A673 (cell line): ENCODE results near the gene NIT2. TPM values are rescaled to one million over a fixed set of nuclear protein-coding genes. Genes with fewer than 3 reads are reported as not detected.

Experiments
- BruUV-seq: library from RNA; stranded (reverse); fragments of 400-500 nt; replicated peaks from 2 replicates; lab custom pipeline; 2021; lab: Mats Ljungman, UMichigan
- CTCF ChIA-PET: fragments of 300-600 bp; sonication (Branson Sonifier 250); formaldehyde crosslinking; loops from one replicate; lab custom pipeline; 2022; ENCODE audit warnings: antibody characterized with exemption; lab: Charles Lee
- POLR2A ChIA-PET: fragments of 300-600 bp; sonication (Branson Sonifier 250); formaldehyde crosslinking; loops from one replicate; lab custom pipeline; 2022; ENCODE audit warnings: antibody characterized with exemption; ENCODE audit not compliant: low non-redundant PET; lab: Charles Lee
- DNase-seq: peaks from one replicate; pipeline ENCODE4 v3.0.0-alpha.2; 2015; ENCODE audit warnings: low spot score
- H3K27ac ChIP-seq: fragments of 200-600 bp; sonication (generic); 2 replicates; pipeline ENCODE4 v1.5.1; 2016; ENCODE audit warnings: mixed run types, low read depth, mild to moderate bottlenecking, mixed read lengths, antibody characterized with exemption, low read length; ENCODE audit not compliant: poor library complexity, severe bottlenecking
- H3K27me3 ChIP-seq: fragments of 200-600 bp; sonication (generic); replicated peaks from 2 replicates; pipeline ENCODE4 v1.6.1; 2017; ENCODE audit warnings: mixed run types, low read depth, mild to moderate bottlenecking, mixed read lengths, antibody characterized with exemption, low read length; ENCODE audit not compliant: insufficient read depth, poor library complexity
- H3K36me3 ChIP-seq: fragments of 200-600 bp; sonication (generic); 2 replicates; pipeline ENCODE4 v1.6.1; 2016; ENCODE audit warnings: mixed run types, mild to moderate bottlenecking, mixed read lengths, antibody characterized with exemption, low read length; ENCODE audit not compliant: insufficient read depth, poor library complexity, severe bottlenecking
- H3K4me1 ChIP-seq: fragments of 200-600 bp; sonication (generic); 2 replicates; pipeline ENCODE4 v1.6.1; 2017; ENCODE audit warnings: mixed run types, mild to moderate bottlenecking, mixed read lengths, antibody characterized with exemption, low read length; ENCODE audit not compliant: insufficient read depth, poor library complexity, severe bottlenecking
- H3K4me3 ChIP-seq: fragments of 200-600 bp; sonication (generic); 2 replicates; pipeline ENCODE4 v1.5.1; 2016; ENCODE audit warnings: low read depth, mixed run types, mild to moderate bottlenecking, mixed read lengths, low read length; ENCODE audit not compliant: poor library complexity, severe bottlenecking
- H3K9me3 ChIP-seq: fragments of 200-600 bp; sonication (generic); 2 replicates; pipeline ENCODE4 v1.6.1; 2016; ENCODE audit warnings: mixed run types, low read depth, mild to moderate bottlenecking, mixed read lengths, antibody characterized with exemption, low read length; ENCODE audit not compliant: poor library complexity, severe bottlenecking
- CTCF ChIP-seq: fragments of 300-800, 200-600 bp; sonication (generic); conservative IDR thresholded peaks from 2 replicates; pipeline ENCODE4 v1.5.1; 2017; ENCODE audit warnings: low read depth, mild to moderate bottlenecking, antibody characterized with exemption, low read length, moderate library complexity, mixed read lengths
- EZH2 ChIP-seq: fragments of 200-600 bp; sonication (generic); IDR thresholded peaks from 2 replicates; pipeline ENCODE4 v1.6.1; 2017; ENCODE audit warnings: borderline replicate concordance, low read depth, mild to moderate bottlenecking, mixed read lengths, antibody characterized with exemption, low read length; ENCODE audit not compliant: poor library complexity, severe bottlenecking
- intact Hi-C: fragments of 100-400 bp; cut with micrococcal nuclease; formaldehyde crosslinking; loops from one replicate; pipeline ENCODE4 v1.10.0; 2022; ENCODE audit not compliant: unreplicated experiment
- total RNA-seq: library from RNA; stranded (reverse); gene quantifications from 2 replicates; pipeline ENCODE4 v1.2.3, GENCODE V29; 2021

Gene NIT2
- total RNA-seq, 1 experiment from 2014 or later = 57.0 TPM

DNA sequence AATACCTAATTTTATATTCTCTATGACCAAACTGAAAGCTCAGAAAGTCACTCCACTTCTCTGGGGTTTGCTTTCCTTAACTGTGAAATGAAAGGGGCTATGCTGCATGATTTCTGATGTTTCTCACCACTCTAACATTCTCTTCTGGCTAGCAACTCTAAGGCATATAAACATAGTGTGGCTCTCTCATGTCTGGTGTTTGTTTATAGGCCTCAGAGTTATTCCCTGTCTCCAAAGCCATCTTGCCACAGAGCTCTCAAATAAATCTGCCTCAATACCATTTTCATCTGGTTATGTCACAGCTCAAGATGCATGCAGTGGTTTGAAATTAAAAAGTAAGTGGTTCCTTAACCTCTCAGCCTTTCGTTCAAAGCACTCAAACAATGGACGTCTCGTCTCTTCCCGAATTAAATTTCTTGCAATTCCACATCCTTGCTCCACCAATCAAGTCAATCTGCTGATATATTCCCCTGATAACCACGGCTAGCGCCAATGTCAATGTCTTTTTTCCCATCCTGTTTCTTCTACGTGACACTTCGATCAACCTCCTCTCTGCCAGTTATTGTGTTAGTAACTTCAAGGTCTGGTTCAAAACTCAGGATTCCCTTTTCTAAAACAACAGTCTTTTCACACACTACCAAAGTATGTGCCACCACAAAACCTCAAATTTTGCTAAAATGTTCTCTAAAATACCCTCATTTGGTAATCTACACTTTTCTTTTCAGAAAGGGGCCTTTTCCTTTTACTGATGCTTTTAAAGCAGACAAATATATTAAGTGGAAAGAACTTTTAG lies 50.4 kb downstream of the NIT2 start:
- TF ChIP-seq EZH2 = no peak
- no peak for TF ChIP-seq CTCF
- no peaks in the 10 kb centered on the region for H3K27me3 ChIP-seq
- peaks cover 13% of the 10 kb centered on the region for H3K9me3 ChIP-seq
- DNase-seq = no peak
- no TSS peak for BruUV-seq
- peaks cover 61% of the 10 kb centered on the region for H3K36me3 ChIP-seq
- CTCF ChIA-PET = no interaction called here
- POLR2A ChIA-PET = no interaction called here
- intact Hi-C loops = no loop called here
- no peaks in the 10 kb centered on the region for H3K4me1 ChIP-seq
- H3K4me3 ChIP-seq = no peak overlapping the region
- H3K27ac ChIP-seq = no peak overlapping the region

DNA sequence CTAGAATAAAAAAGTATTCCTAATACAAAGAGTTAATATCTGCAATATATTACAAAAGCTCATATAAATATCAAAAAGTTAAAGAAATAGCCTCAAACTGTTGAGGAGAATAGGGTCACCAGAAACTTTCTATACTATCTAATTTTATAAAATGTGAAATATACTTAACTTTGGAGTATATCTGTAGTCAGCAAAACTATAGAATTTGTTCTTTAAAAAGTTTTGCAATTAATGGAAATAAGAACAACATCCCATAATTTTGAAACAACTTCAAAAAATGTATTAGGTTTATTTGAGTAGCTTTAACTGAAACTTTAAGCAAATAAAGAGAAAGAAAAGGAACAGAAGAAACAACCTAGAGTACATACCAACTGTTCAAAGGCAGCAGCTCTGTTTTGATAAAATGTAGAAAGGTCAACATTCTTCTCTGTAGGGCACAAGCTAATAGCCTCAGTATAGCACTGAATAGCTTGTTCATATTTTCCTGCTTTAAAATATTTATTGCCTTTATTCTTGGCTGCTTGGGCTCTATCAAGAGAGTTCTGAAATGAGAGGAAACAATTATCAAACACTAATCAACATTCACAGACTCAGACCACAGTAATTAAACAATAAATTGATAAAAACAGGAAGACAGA lies 52.0 kb downstream of the NIT2 start:
- no TSS peak for BruUV-seq
- Histone ChIP-seq H3K9me3 (peaks cover 13% of the 10 kb centered on the region), H3K27me3 (no peaks in the 10 kb centered on the region), H3K4me1 (no peaks in the 10 kb centered on the region), H3K4me3 (no peak overlapping the region), H3K36me3 (peaks cover 50% of the 10 kb centered on the region), H3K27ac (no peak overlapping the region)
- TF ChIP-seq CTCF (no peak), EZH2 (no peak)
- POLR2A ChIA-PET = no interaction called here
- intact Hi-C loops = no loop called here
- CTCF ChIA-PET = no interaction called here
- no peak for DNase-seq

DNA sequence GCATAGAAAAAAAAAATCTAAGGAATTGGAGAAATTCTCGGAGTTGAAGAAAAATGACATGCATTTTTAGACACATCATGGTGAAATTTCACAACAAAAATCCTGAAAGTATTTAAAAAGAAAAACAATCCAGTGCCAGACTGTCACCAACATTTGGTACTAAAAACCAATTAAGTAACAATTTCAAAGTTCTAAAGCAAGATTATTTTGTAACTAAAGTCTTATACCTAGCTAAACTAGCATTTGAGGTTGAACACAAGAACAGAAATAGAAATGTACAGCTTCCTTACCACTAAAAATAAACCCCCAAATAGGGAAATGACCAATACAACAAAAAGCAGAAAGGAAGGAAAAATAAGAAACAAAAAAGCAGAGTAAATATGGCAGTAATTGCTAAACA lies 54.5 kb downstream of the NIT2 start:
- H3K27ac ChIP-seq = no peak overlapping the region
- no peaks in the 10 kb centered on the region for H3K4me1 ChIP-seq
- BruUV-seq = no TSS peak
- POLR2A ChIA-PET = no interaction called here
- CTCF ChIA-PET = no interaction called here
- no peak for DNase-seq
- TF ChIP-seq CTCF = no peak
- TF ChIP-seq EZH2 = no peak
- no peak overlapping the region for H3K4me3 ChIP-seq
- no peaks in the 10 kb centered on the region for H3K27me3 ChIP-seq
- H3K36me3 ChIP-seq = peaks cover 26% of the 10 kb centered on the region
- peaks cover 13% of the 10 kb centered on the region for H3K9me3 ChIP-seq
- intact Hi-C loops = no loop called here
